GM18867 (cell line): ENCODE data around the gene S100A14.
A peak's percentile ranks its signal among the peaks of the same experiment; 100 is the strongest.
"Not testable (repeated sequence)": the region's sequence is repeated elsewhere in the genome, so short reads cannot be mapped to it uniquely, and the experiment has no call there.

ENCODE experiments used
- ATAC-seq: cut with Tn5 transposase; IDR thresholded peaks from one replicate; pipeline ENCODE4 v1.9.1; 2021; ENCODE audit warnings: mild to moderate bottlenecking, moderate library complexity; ENCODE audit not compliant: unreplicated experiment

Gene S100A14

GRCh38 chr1:153616144-153616916, at the start of gene S100A14:
S100A14 (minus strand) TSS chr1:153616325; CDS start chr1:153615858, 467 bp downstream.
- no peak for ATAC-seq

GRCh38 chr1:153663211-153663610, 47.1 kb upstream of the S100A14 start:
- no peak for ATAC-seq

- ATAC-seq = no peak
Measured at GRCh38 chr1:153662269-153662668, 46.1 kb upstream of the S100A14 start.

- ATAC-seq = no peak
Measured at GRCh38 chr1:153661111-153661708, 45.1 kb upstream of the S100A14 start.

DNA sequence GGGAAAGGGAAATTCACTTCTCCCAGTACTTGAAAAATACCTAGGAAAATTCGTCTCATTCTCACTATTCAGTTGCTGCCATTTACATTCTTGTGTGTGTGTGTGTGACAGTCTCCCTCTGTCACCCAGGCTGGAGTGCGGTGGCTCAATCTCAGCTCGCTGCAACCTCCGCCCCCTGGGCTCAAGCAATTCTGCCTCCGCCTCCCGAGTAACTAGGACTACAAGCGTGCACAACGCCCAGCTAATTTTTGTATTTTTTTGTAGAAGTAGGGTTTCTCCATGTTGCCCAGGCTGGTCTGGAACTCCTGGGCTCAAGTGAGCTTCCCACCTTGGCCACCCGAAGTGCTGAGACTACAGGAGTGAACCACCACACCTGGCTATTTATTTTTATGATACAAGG, 43.5 kb upstream of the S100A14 start:
- ATAC-seq = no peak

DNA sequence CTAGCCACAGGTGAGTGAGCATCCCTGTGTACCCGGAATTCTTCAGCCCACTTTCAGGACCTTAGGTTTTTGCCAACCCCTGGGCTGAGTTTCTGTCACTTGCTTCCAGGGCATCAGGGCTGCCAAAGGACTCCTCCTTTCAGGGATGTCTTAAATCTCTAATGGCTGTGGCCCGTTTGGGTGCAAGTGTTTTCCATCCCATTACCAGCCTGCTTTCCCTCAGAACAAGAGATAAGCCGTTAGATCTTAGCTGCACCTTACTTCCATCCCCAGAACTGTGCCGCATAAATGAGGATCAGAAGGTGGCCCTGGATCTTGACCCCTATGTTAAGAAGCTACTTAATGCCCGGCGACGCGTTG, 43.0 kb upstream of the S100A14 start:
- no peak for ATAC-seq

DNA sequence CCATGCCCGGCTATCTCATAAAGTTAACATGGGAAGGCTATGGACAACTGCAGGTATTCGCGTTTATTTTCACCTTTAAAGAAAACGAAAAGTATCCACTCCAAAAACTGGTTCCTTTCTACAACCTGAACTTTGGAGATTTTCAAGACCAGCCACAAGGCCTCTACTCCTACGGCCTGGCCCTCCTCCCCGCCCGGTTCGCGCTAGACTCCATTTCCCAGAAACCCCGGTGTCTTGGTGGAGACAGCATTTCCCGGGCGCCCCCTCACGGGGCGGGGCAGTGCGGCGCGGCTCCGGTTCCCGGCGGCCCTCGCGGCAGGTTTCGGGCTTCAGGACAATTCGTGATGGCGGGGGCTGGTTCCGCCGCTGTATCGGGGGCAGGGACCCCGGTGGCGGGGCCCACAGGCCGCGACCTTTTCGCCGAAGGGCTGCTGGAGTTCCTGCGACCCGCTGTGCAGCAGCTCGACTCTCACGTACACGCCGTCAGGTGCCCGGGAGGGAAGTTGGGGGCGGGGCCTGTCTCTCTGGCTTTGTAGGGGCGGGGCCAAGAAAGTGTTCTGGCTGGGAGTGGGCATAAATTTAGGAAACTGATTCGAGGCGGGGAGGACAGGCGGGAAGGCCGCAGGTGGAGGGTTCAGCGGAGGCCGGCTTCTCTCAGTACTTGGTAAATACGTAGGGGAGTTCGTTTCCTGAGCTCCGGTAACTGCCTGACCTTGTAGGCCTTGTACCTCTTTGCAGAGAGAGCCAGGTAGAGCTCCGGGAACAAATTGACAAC, 42.5 kb upstream of the S100A14 start, which contains the start of gene SNAPIN:
Gene SNAPIN (plus strand): TSS at position 304 of the 775 bp plus-strand sequence. CDS start 41 bp downstream, at position 345.
- peak; percentile 90 for ATAC-seq

DNA sequence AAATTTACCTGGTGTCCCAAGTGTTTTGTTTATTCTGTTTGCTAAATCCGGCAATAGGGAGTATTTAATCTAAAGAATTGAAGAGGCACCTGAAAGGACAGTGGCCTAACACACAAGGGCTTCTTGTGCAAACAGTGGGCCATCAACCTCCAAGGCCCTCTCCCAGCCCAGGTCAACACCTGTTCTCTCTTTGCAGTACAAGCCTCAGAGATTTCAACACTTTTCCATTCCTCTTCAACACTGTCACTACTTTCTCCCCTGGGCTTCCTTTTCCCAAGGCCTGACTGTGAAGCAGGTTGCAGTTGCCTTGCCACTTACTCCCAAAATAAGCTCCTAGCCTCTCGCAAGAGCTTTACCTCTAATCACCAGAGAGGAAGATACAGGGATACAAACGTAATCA, 39.2 kb upstream of the S100A14 start:
- ATAC-seq = no peak

GRCh38 chr1:153652805-153653500, 36.8 kb upstream of the S100A14 start:
- ATAC-seq = no peak

- no peak for ATAC-seq
Measured at GRCh38 chr1:153651771-153652170, 35.6 kb upstream of the S100A14 start.

DNA sequence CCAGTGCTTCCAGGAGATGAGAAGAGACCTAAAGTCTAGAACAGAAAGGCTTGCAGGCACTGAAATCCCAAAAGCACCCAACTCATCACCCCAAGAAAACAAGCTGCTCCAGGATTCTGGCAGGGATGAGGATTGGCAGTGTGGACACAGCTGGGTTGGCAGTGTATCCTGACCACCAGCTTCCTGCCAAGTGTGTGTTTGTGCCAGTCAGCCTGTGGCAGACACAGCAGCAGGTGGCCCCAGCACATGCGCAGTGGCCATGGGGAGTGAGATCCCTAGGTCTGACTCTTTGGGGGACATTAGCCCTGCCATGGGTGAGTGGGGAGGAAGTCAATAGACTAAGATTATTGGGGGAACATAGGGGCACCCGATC, 33.7 kb upstream of the S100A14 start:
- no peak for ATAC-seq

GRCh38 chr1:153649137-153649862, 33.2 kb upstream of the S100A14 start:
- ATAC-seq = no peak

DNA sequence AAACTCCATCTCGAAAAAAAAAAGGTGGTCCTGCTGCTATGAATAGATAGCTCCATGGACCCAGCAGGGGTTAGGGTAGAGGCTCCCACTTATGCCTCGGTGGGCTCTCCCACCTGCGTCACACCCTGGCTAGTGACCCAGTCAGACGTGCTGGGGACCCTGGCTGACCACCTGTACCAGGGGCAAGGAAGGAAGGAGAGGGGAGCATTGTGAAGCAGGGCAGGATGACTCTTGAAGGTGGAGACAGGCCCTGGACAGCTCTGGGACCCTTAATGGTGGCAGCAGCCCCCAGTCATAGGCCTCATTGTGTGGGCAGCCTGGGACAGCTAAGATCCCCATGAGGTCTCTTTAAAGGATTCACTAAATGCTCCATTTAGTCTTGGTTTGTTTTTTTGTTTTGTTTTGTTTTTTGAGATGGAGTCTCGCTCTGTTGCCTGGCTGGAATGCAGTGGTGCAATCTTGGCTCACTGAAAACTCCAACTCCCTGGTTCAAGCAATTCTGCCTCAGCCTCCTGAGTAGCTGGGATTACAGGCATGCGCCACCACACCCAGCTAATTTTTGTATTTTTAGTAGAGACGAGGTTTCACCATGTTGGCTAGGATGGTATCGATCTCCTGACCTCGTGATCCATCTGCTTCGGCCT, 32.0 kb upstream of the S100A14 start:
- ATAC-seq = no peak

DNA sequence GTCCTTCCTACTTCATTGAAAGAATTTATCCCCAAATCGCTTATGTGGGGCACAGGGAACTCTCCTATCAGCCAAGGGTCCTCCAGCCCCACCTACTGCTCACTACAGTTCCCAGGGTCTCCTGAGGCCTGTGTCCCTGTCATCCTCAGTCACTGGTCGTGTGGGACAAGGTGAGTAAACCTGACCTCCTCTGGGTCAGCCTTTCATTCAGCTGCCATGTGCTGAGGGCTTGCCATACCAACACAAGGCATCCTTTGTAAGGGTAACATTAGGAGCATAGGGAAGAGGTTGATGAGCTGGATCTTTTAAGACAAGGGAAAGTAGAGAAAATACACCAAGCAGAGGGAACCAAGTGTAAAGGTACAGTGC, 31.2 kb upstream of the S100A14 start:
- no peak for ATAC-seq

DNA sequence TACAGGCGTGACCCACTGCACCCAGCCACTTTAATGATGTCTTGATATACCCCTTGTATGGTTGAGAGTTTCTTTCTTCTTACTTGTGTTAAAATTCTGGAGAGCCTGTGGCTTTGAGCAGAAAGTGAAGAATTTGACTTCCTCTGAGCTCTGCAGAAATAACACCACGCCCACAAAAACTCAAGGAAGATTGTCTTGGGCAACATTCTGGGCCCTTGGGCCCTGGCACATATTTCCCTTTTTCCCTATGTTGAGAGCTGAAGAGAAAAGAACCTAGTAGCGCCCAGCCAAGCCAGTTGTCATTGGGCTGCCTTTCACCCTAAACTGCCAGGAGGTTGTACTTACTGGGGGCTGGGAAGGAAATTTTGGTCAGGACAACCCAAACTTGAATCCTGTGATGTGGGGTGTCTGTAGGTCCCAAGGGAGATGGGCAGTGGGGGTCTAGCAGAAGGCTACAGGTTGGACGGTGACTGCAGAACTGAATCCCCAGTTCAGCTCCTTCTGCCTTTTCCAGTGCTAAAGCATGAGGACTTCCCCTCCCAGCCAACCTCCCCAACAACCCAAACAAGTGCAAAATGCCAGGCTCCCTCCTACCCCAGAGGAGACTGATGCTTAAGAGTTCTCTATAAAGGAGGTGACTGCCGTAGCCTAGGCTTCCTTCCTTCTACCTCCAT, 30.7 kb upstream of the S100A14 start:
- no peak for ATAC-seq

GRCh38 chr1:153643816-153644215, 27.7 kb upstream of the S100A14 start:
- no peak for ATAC-seq

DNA sequence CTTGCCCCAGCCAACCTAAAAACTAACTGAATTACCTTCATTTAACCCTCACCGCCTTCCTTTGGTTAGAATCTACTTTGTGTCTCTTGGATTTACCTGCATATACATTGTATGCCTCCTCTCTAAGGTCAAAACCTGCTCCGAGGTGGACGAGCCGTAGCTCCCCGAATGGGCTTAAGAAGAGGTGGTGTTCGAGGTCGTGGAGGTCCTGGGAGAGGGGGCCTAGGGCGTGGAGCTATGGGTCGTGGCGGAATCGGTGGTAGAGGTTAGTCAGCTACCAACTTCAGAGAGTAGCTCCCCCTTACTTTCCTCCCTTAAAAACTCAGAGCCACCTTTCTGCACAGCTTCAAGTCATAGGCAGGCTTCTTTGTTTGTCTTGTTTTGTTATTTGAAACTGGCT, 27.0 kb upstream of the S100A14 start:
- no peak for ATAC-seq

GRCh38 chr1:153642161-153642560, 26.0 kb upstream of the S100A14 start:
- ATAC-seq = no peak

GRCh38 chr1:153640861-153641260, 24.7 kb upstream of the S100A14 start:
- no peak for ATAC-seq

DNA sequence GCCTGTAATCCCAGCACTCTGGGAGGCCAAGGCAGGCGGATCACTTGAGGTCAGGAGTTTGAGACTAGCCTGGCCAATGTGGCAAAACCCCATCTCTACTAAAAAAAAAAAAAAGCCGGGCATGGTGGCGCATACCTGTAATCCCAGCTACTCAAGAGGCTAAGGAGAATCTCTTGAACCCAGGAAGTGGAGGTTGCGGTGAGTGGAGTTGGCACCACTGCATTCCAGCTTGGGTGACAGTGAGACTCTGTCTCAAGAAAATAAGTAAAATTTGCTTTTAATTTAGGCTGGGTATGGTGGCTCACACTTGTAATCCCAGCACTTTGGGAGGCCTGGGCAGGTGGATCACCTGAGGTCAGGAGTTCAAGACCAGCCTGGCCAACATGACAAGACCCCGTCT, 24.1 kb upstream of the S100A14 start:
- ATAC-seq = not testable (repeated sequence)
